ENCODE data around the gene ABHD8. TPM values are rescaled to one million over a fixed set of nuclear protein-coding genes. Genes with fewer than 3 reads are reported as not detected.

Gene ABHD8
- total and polyA plus RNA-seq, 2 donors (not counting 1 experiment from before 2014, with no cell fraction given), result 3.9 to 16.8 TPM

DNA sequence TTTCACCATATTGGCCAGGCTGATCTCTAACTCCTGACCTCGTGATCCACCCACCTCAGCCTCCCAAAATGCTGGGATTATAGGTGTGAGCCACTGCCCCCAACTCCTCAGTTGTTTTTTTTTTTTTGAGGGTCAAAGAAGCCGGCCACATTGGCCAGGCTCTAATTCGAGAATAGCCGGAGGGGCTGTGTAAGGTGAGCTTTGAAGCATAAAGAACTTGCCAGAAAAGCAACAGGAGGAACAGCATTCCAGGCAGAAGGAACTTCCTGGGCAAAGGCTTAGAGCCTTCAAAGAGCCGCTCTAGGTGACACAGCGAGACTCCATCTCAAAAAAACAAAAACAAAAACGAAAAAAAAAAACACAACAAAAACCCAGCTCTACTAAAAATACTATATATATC is 37.2 kb downstream of the ABHD8 start:
- no peak for DNase-seq (ENCODE audit: low read depth in 2 of 2)
- H3K9ac ChIP-seq (ENCODE audit: insufficient read depth, low read length), result no peak overlapping the region
- no peaks in the 10 kb centered on the region for H3K4me1 ChIP-seq (ENCODE audit: control insufficient read depth, extremely low read depth, insufficient read depth, low read length)
- H3K79me2 ChIP-seq (ENCODE audit: control insufficient read depth, insufficient read depth, low read length), result peaks cover 5% of the 10 kb centered on the region
- H3K9me3 ChIP-seq (ENCODE audit: control insufficient read depth, insufficient read depth, low read depth, low read length), result no peaks in the 10 kb centered on the region
- H3K4me3 ChIP-seq (replicated peaks in 1 of 4; ENCODE audit: control extremely low read depth in 1 of 4, insufficient read depth in 1 of 4, low read depth in 3 of 4, low read length in 4 of 4), result no peak overlapping the region
- H4K20me1 ChIP-seq (ENCODE audit: control insufficient read depth, extremely low read depth, insufficient read depth, low read length), result no peaks in the 10 kb centered on the region
- TF ChIP-seq, protein P1, sequence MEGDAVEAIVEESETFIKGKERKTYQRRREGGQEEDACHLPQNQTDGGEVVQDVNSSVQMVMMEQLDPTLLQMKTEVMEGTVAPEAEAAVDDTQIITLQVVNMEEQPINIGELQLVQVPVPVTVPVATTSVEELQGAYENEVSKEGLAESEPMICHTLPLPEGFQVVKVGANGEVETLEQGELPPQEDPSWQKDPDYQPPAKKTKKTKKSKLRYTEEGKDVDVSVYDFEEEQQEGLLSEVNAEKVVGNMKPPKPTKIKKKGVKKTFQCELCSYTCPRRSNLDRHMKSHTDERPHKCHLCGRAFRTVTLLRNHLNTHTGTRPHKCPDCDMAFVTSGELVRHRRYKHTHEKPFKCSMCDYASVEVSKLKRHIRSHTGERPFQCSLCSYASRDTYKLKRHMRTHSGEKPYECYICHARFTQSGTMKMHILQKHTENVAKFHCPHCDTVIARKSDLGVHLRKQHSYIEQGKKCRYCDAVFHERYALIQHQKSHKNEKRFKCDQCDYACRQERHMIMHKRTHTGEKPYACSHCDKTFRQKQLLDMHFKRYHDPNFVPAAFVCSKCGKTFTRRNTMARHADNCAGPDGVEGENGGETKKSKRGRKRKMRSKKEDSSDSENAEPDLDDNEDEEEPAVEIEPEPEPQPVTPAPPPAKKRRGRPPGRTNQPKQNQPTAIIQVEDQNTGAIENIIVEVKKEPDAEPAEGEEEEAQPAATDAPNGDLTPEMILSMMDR (conservative IDR thresholded peaks at IDR 0.05 in 1 of 2, IDR thresholded peaks at IDR 0.05 in 1 of 2; ENCODE audit: low read depth in 1 of 2, low read length in 2 of 2), result no peak
- TF ChIP-seq EZH2 (IDR thresholded peaks at IDR 0.05; ENCODE audit: low read length, missing control alignments), result no peak
- H2AFZ ChIP-seq (ENCODE audit: low read length), result no peak overlapping the region
- H3K4me2 ChIP-seq (ENCODE audit: extremely low read depth, insufficient read depth, low read length), result no peak overlapping the region
- no peaks in the 10 kb centered on the region for H3K27me3 ChIP-seq (ENCODE audit: control insufficient read depth, insufficient read depth, low read length)
- peaks cover 6% of the 10 kb centered on the region for H3K36me3 ChIP-seq (ENCODE audit: control insufficient read depth, insufficient read depth, low read length)
- no peak overlapping the region for H3K27ac ChIP-seq (ENCODE audit: insufficient read depth, low read length)

DNA sequence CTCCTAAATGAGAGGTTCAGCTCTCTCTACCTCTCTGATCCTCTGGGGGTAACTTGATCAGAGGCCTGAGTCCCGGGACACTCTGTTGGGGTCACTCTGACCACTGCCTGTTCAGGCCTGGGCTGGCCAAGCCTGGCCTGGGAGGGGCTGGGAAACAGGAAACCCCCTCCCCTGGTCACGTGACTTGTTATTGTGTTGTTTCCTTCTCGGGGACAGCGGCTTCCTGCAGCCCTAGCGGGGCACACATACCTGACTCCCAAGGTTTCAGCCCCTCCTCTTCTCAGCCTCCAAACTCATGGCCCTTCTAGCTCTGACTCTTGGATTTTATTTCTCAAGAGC is 38.6 kb downstream of the ABHD8 start, which contains the start of gene USHBP1:
Gene USHBP1 (minus strand): TSS at position 105 of the 339 bp plus-strand sequence. CDS start 446 bp downstream, outside the sequence.
- Histone ChIP-seq H3K36me3 (ENCODE audit: control insufficient read depth, insufficient read depth, low read length) (peaks cover 4% of the 10 kb centered on the region), H3K4me1 (ENCODE audit: control insufficient read depth, extremely low read depth, insufficient read depth, low read length) (no peaks in the 10 kb centered on the region), H3K4me3 (replicated peaks in 1 of 4; ENCODE audit: control extremely low read depth in 1 of 4, insufficient read depth in 1 of 4, low read depth in 3 of 4, low read length in 4 of 4) (no peak within 1 kb of the TSS), H3K27ac (ENCODE audit: insufficient read depth, low read length) (no peak within 1 kb of the TSS), H4K20me1 (ENCODE audit: control insufficient read depth, extremely low read depth, insufficient read depth, low read length) (no peaks in the 10 kb centered on the region), H2AFZ (ENCODE audit: low read length) (no peak within 1 kb of the TSS), H3K4me2 (ENCODE audit: extremely low read depth, insufficient read depth, low read length) (no peak within 1 kb of the TSS), H3K9me3 (ENCODE audit: control insufficient read depth, insufficient read depth, low read depth, low read length) (no peaks in the 10 kb centered on the region), H3K79me2 (ENCODE audit: control insufficient read depth, insufficient read depth, low read length) (peaks cover 5% of the 10 kb centered on the region), H3K9ac (ENCODE audit: insufficient read depth, low read length) (no peak within 1 kb of the TSS), H3K27me3 (ENCODE audit: control insufficient read depth, insufficient read depth, low read length) (no peaks in the 10 kb centered on the region)
- no peak for TF ChIP-seq EZH2 (IDR thresholded peaks at IDR 0.05; ENCODE audit: low read length, missing control alignments)
- TF ChIP-seq, protein P1 (conservative IDR thresholded peaks at IDR 0.05 in 1 of 2, IDR thresholded peaks at IDR 0.05 in 1 of 2; ENCODE audit: low read depth in 1 of 2, low read length in 2 of 2), result no peak
- DNase-seq (ENCODE audit: low read depth in 2 of 2), result no peak

DNA sequence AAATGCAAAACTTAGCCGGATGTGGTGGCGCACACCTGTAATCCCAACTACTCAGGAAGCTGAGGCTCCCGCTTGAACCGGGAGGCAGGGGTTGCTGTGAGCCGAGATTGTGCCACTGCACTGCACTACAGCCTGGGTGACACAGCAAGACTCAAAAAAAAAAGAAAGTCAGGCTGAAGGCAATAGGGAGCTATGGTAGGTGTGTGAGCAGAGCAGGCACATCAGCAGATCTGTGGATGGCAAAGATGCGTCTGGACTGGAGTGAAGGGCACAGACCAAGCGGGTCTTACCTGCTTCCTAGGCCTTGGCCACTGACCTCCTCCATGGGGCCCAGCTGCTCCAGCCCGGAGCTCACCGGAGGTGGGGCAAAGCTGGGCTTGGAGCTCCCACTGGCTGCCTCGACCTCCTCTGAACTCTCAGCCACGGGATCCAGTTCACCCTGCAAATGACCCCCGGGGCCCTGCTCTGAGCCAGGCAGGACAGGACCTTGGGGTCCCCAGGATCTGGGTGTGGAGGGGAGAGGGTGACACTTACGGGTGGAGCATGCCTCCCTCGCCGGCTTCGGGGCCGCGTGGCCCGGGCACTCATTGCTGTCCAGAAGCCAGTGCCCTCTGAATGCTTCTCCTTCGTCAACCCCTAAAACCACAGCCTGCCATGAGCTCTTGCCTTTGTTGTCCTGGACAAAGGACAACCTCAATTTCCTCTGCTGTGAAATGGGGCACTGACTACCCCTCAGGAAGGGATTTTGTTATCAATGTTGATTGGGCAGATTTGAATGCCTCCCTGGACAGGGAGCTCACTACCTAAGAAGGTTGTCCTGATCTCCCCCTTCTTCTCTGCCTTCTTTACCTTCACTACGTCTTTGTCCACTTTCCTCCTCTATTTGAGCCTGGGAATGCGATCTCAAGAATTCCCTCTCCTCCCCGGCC is 39.2 kb downstream of the ABHD8 start:
- Histone ChIP-seq H3K4me3 (replicated peaks in 1 of 4; ENCODE audit: control extremely low read depth in 1 of 4, insufficient read depth in 1 of 4, low read depth in 3 of 4, low read length in 4 of 4) (no peak overlapping the region), H3K9ac (ENCODE audit: insufficient read depth, low read length) (no peak overlapping the region), H3K4me2 (ENCODE audit: extremely low read depth, insufficient read depth, low read length) (no peak overlapping the region), H3K4me1 (ENCODE audit: control insufficient read depth, extremely low read depth, insufficient read depth, low read length) (no peaks in the 10 kb centered on the region), H3K27ac (ENCODE audit: insufficient read depth, low read length) (no peak overlapping the region), H2AFZ (ENCODE audit: low read length) (no peak overlapping the region), H4K20me1 (ENCODE audit: control insufficient read depth, extremely low read depth, insufficient read depth, low read length) (no peaks in the 10 kb centered on the region), H3K79me2 (ENCODE audit: control insufficient read depth, insufficient read depth, low read length) (peaks cover 5% of the 10 kb centered on the region), H3K36me3 (ENCODE audit: control insufficient read depth, insufficient read depth, low read length) (peaks cover 3% of the 10 kb centered on the region), H3K27me3 (ENCODE audit: control insufficient read depth, insufficient read depth, low read length) (no peaks in the 10 kb centered on the region), H3K9me3 (ENCODE audit: control insufficient read depth, insufficient read depth, low read depth, low read length) (no peaks in the 10 kb centered on the region)
- no peak for DNase-seq (ENCODE audit: low read depth in 2 of 2)
- TF ChIP-seq, protein P1 (conservative IDR thresholded peaks at IDR 0.05 in 1 of 2, IDR thresholded peaks at IDR 0.05 in 1 of 2; ENCODE audit: low read depth in 1 of 2, low read length in 2 of 2), result no peak
- no peak for TF ChIP-seq EZH2 (IDR thresholded peaks at IDR 0.05; ENCODE audit: low read length, missing control alignments)
